Ovary (tissue), 3 donors: Measurements from ENCODE around the gene CEND1.

Source experiments
- CTCF ChIP-seq, 3 donors: fragments of 450-650 bp in 2 of 3; fragments of 200-600 bp in 1 of 3; IDR thresholded peaks; one replicate each; pipeline versions ENCODE4 v1.5.1 to v1.8.0; 2016 to 2022; ENCODE audit warnings: antibody characterized with exemption in 3 of 3, mild to moderate bottlenecking in 1 of 3
- EP300 ChIP-seq: sonication (generic); formaldehyde crosslinking; IDR thresholded peaks from one replicate; pipeline ENCODE4 v1.6.1; 2017; ENCODE audit warnings: antibody characterized with exemption
- POLR2A ChIP-seq: fragments of 450-650 bp; IDR thresholded peaks from one replicate; pipeline ENCODE4 v1.6.1; 2017; ENCODE audit warnings: antibody characterized with exemption, mild to moderate bottlenecking, moderate library complexity
- donor health status: DM: no; HTN: no; CAD: no.

- no peak for TF ChIP-seq CTCF (IDR thresholded peaks at IDR 0.05)
- no peak for TF ChIP-seq POLR2A
- no peak for TF ChIP-seq EP300
Observed at GRCh38 chr11:765802-766091, 24.1 kb downstream of the CEND1 start.
